DLD1 (cell line): ENCODE data around the gene TMEM167B.
"Not testable (repeated sequence)": the region's sequence is repeated elsewhere in the genome, so short reads cannot be mapped to it uniquely, and the experiment has no call there.

Experiments used
- in situ Hi-C: cut with HindIII; loops from 2 replicates; pipeline ENCODE4 v1.10.0; 2017; ENCODE audit warnings: low sequenced_read_pairs

The TMEM167B gene

GRCh38 chr1:109112652-109113285, 22.2 kb downstream of the TMEM167B start:
- in situ Hi-C loops: no loop called here

- in situ Hi-C loops: no loop called here
These were observed 23.2 kb downstream of the TMEM167B start, which contains the start of gene ELAPOR1 for GRCh38 chr1:109113590-109114341. ELAPOR1 (plus strand) TSS chr1:109114115; CDS start chr1:109114184, 69 bp downstream.

- in situ Hi-C loops: no loop called here
These were observed 23.7 kb downstream of the TMEM167B start for GRCh38 chr1:109114342-109114674.

GRCh38 chr1:109115685-109116084, 25.1 kb downstream of the TMEM167B start:
- in situ Hi-C loops: no loop called here

- in situ Hi-C loops: no loop called here
These were observed 25.7 kb downstream of the TMEM167B start for GRCh38 chr1:109116286-109116685.

GRCh38 chr1:109118089-109118488, 27.5 kb downstream of the TMEM167B start:
- in situ Hi-C loops: no loop called here

- in situ Hi-C loops: no loop called here
These were observed 29.8 kb downstream of the TMEM167B start for GRCh38 chr1:109120356-109120755.

GRCh38 chr1:109131059-109131458, 40.5 kb downstream of the TMEM167B start:
- in situ Hi-C loops: no loop called here

GRCh38 chr1:109131800-109132199, 41.2 kb downstream of the TMEM167B start:
- in situ Hi-C loops: no loop called here

GRCh38 chr1:109133002-109133706, 42.6 kb downstream of the TMEM167B start:
- in situ Hi-C loops: no loop called here

GRCh38 chr1:109133815-109134214, 43.3 kb downstream of the TMEM167B start:
- in situ Hi-C loops: no loop called here

- in situ Hi-C loops: no loop called here
These were observed 43.9 kb downstream of the TMEM167B start for GRCh38 chr1:109134423-109134822.

GRCh38 chr1:109135940-109136339, 45.4 kb downstream of the TMEM167B start:
- in situ Hi-C loops: no loop called here

GRCh38 chr1:109136766-109137165, 46.2 kb downstream of the TMEM167B start:
- in situ Hi-C loops: no loop called here

GRCh38 chr1:109137958-109138357, 47.4 kb downstream of the TMEM167B start:
- in situ Hi-C loops: no loop called here

GRCh38 chr1:109138358-109138757, 47.8 kb downstream of the TMEM167B start:
- in situ Hi-C loops: no loop called here

GRCh38 chr1:109140392-109140791, 49.8 kb downstream of the TMEM167B start:
- in situ Hi-C loops: no loop called here

GRCh38 chr1:109142260-109142659, 51.7 kb downstream of the TMEM167B start:
- in situ Hi-C loops: no loop called here

GRCh38 chr1:109142725-109143124, 52.2 kb downstream of the TMEM167B start:
- in situ Hi-C loops: not testable (repeated sequence)
